ENCODE data around the gene RGL1.

DNA sequence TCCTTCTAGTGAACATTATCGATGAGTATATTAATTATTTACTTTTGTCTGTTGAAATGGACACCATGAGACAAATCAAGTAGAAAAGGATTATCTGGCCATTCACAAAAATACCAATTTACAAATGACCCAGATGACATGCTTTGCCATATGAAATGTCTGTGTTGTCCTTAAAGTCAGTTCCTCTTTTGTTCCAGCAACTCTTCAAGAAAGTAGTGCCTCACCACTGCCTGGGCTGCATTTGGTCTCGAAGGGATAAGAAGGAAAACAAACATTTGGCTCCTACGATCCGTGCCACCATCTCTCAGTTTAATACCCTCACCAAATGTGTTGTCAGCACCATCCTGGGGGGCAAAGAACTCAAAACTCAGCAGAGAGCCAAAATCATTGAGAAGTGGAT lies 79.6 kb downstream of the RGL1 start:
- TF ChIP-seq, protein P1, sequence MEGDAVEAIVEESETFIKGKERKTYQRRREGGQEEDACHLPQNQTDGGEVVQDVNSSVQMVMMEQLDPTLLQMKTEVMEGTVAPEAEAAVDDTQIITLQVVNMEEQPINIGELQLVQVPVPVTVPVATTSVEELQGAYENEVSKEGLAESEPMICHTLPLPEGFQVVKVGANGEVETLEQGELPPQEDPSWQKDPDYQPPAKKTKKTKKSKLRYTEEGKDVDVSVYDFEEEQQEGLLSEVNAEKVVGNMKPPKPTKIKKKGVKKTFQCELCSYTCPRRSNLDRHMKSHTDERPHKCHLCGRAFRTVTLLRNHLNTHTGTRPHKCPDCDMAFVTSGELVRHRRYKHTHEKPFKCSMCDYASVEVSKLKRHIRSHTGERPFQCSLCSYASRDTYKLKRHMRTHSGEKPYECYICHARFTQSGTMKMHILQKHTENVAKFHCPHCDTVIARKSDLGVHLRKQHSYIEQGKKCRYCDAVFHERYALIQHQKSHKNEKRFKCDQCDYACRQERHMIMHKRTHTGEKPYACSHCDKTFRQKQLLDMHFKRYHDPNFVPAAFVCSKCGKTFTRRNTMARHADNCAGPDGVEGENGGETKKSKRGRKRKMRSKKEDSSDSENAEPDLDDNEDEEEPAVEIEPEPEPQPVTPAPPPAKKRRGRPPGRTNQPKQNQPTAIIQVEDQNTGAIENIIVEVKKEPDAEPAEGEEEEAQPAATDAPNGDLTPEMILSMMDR (IDR thresholded peaks at IDR 0.05; ENCODE audit: extremely low read depth in 1 of 2, insufficient read depth in 1 of 2, low read depth in 1 of 2, low read length in 2 of 2), result no peak
- no peak for TF ChIP-seq EZH2 (IDR thresholded peaks at IDR 0.05; ENCODE audit: borderline replicate concordance, low read depth, low read length, severe bottlenecking)

Data from endothelial cell of umbilical vein (primary cell).